Trophoblast cell (in vitro differentiated cells and primary cell): ENCODE data around the gene PAQR8.

ENCODE experiments used
- DNase-seq, 2 donors: peaks; one replicate each; pipeline ENCODE4 v3.0.0-alpha.2; 2016
- H2AFZ ChIP-seq: 2 replicates; pipeline ENCODE4 v1.6.1; 2013; ENCODE audit warnings: low read length, moderate library complexity, mild to moderate bottlenecking; ENCODE audit not compliant: insufficient read depth, poor library complexity
- H2AK5ac ChIP-seq: 2 replicates; pipeline ENCODE4 v1.6.1; 2013; ENCODE audit warnings: mild to moderate bottlenecking, low read length
- H2BK120ac ChIP-seq: 2 replicates; pipeline ENCODE4 v1.6.1; 2013; ENCODE audit warnings: low read length, mild to moderate bottlenecking, moderate library complexity; ENCODE audit not compliant: insufficient read depth, poor library complexity
- H2BK12ac ChIP-seq: 2 replicates; pipeline ENCODE4 v1.6.1; 2013; ENCODE audit warnings: mild to moderate bottlenecking, low read length, moderate library complexity
- H2BK5ac ChIP-seq: 2 replicates; pipeline ENCODE4 v1.6.1; 2013; ENCODE audit warnings: low read length, low read depth, moderate library complexity, mild to moderate bottlenecking; ENCODE audit not compliant: poor library complexity
- H3K14ac ChIP-seq: 2 replicates; pipeline ENCODE4 v1.6.1; 2013; ENCODE audit warnings: mild to moderate bottlenecking, low read length
- H3K18ac ChIP-seq: 2 replicates; pipeline ENCODE4 v1.6.1; 2013; ENCODE audit warnings: mild to moderate bottlenecking, low read length
- H3K23ac ChIP-seq: 2 replicates; pipeline ENCODE4 v1.6.1; 2013; ENCODE audit warnings: low read length
- H3K27ac ChIP-seq: 2 replicates; pipeline ENCODE4 v1.5.1; 2013; ENCODE audit warnings: low read depth, mild to moderate bottlenecking, inconsistent platforms, low read length, moderate library complexity
- H3K27me3 ChIP-seq: 2 replicates; pipeline ENCODE4 v1.6.1; 2013; ENCODE audit warnings: inconsistent platforms, mild to moderate bottlenecking, low read length, moderate library complexity; ENCODE audit not compliant: insufficient read depth
- H3K36me3 ChIP-seq, 2 experiments: 1 replicate in 1 of 2; 2 replicates in 1 of 2; pipeline ENCODE4 v1.6.1; 2013; ENCODE audit warnings: low read length in 2 of 2, mild to moderate bottlenecking in 2 of 2, moderate library complexity in 1 of 2; ENCODE audit not compliant: insufficient read depth in 2 of 2, control insufficient read depth in 1 of 2
- H3K4ac ChIP-seq: 2 replicates; pipeline ENCODE4 v1.6.1; 2013; ENCODE audit warnings: low read depth, mild to moderate bottlenecking, low read length, moderate library complexity
- H3K4me1 ChIP-seq, 2 experiments: 1 replicate in 1 of 2; 2 replicates in 1 of 2; pipeline ENCODE4 v1.6.1; 2013; ENCODE audit warnings: low read length in 2 of 2, mild to moderate bottlenecking in 2 of 2, moderate library complexity in 1 of 2; ENCODE audit not compliant: insufficient read depth in 2 of 2, control insufficient read depth in 1 of 2
- H3K4me2 ChIP-seq: 2 replicates; pipeline ENCODE4 v1.6.1; 2013; ENCODE audit warnings: inconsistent platforms, mild to moderate bottlenecking, low read length, moderate library complexity
- H3K4me3 ChIP-seq: 2 replicates; pipeline ENCODE4 v1.5.1; 2013; ENCODE audit warnings: mild to moderate bottlenecking, low read depth, low read length, inconsistent platforms
- H3K79me1 ChIP-seq: one replicate; pipeline ENCODE4 v1.6.1; 2013; ENCODE audit warnings: low read length
- H3K79me2 ChIP-seq: 2 replicates; pipeline ENCODE4 v1.6.1; 2013; ENCODE audit warnings: low read length, mild to moderate bottlenecking; ENCODE audit not compliant: control insufficient read depth, insufficient read depth, poor library complexity
- H3K9ac ChIP-seq: 2 replicates; pipeline ENCODE4 v1.6.1; 2013; ENCODE audit warnings: mild to moderate bottlenecking, low read length
- H3K9me3 ChIP-seq: 2 replicates; pipeline ENCODE4 v1.6.1; 2013; ENCODE audit warnings: low read depth, mild to moderate bottlenecking, control low read depth, inconsistent platforms, low read length; ENCODE audit not compliant: insufficient read depth
- H4K12ac ChIP-seq: 2 replicates; pipeline ENCODE4 v1.6.1; 2013; ENCODE audit warnings: low read depth, mild to moderate bottlenecking, low read length, moderate library complexity
- H4K8ac ChIP-seq: 2 replicates; pipeline ENCODE4 v1.6.1; 2013; ENCODE audit warnings: low read depth, mild to moderate bottlenecking, low read length, moderate library complexity
- H4K91ac ChIP-seq: one replicate; pipeline ENCODE4 v1.6.1; 2013; ENCODE audit warnings: low read depth, mild to moderate bottlenecking, low read length, moderate library complexity
- WGBS: extraction: QIAGEN DNeasy Blood & Tissue Kit; methylation state at CpG from one replicate; pipeline ENCODE4 v1.1.7; 2013; ENCODE audit warnings: missing lambda C conversion rate; ENCODE audit not compliant: insufficient read length, insufficient coverage; ENCODE audit errors: extremely low coverage; 5-methylcytosine and 5-hydroxymethylcytosine counted together

Gene PAQR8

DNA sequence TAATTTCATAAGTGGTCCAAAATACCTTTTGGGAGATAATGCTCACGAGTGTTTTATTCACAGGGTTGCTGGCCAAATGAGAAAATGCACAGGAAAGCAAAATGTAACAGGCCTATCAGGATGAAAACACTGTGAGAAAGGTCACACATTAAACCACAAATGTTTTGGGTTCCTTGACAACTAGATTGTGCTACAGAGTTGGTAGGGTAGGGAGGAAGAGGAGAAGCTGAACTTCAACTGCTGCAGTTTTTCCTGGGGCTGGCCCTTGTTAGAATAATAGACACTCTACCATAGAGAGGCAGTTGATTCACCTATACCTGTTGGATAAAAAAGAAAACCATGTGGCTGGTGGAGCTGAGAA, 28.1 kb upstream of the PAQR8 start:
- DNase-seq = no peak
- Histone ChIP-seq H2AFZ (no peak overlapping the region), H3K9ac (no peak overlapping the region), H4K8ac (no peak overlapping the region), H3K4ac (no peak overlapping the region), H2BK120ac (no peak overlapping the region), H3K4me3 (no peak overlapping the region), H4K12ac (no peak overlapping the region), H2AK5ac (no peak overlapping the region), H2BK5ac (no peak overlapping the region), H3K4me1 (peaks cover 7 to 14% of the 10 kb centered on the region in 2 experiments), H3K79me1 (peaks cover 3% of the 10 kb centered on the region), H3K23ac (no peak overlapping the region), H3K79me2 (no peaks in the 10 kb centered on the region), H2BK12ac (no peak overlapping the region), H3K14ac (no peak overlapping the region), H3K27ac (no peak overlapping the region), H3K9me3 (no peaks in the 10 kb centered on the region), H3K27me3 (no peaks in the 10 kb centered on the region), H3K18ac (no peak overlapping the region), H3K36me3 (no peaks in the 10 kb centered on the region), H4K91ac (no peak overlapping the region), H3K4me2 (peak overlapping the region; percentile 25)
- WGBS = no CpG with 5 or more reads among the region's 1 CpG

DNA sequence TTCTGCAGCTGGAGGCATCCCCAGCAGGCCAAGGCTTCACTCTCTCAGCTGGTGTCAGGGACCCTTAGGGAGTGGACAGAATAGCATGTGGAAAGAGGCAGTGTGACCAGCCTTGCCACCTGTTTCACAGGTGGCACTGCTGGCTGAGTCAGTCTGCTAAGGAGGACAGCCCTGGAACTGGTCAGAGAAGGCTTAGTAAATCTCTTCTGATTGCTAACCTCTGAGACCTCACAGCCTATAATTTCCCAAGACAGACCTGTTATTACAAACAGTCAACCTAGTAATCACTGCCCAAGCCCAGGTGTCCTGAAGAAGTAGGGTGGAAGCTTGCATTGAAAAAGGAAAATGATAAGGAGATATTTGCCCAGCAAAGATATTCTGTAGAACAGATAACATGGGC, 26.4 kb upstream of the PAQR8 start:
- H2AFZ ChIP-seq = no peak overlapping the region
- peaks cover 7 to 16% of the 10 kb centered on the region in 2 experiments for H3K4me1 ChIP-seq
- no peak overlapping the region for H3K14ac ChIP-seq
- no peak overlapping the region for H3K4me2 ChIP-seq
- H4K91ac ChIP-seq = no peak overlapping the region
- no peaks in the 10 kb centered on the region for H3K79me2 ChIP-seq
- H3K4ac ChIP-seq = no peak overlapping the region
- no peaks in the 10 kb centered on the region for H3K36me3 ChIP-seq
- no peak overlapping the region for H2AK5ac ChIP-seq
- H4K12ac ChIP-seq = no peak overlapping the region
- no peak overlapping the region for H2BK120ac ChIP-seq
- no peaks in the 10 kb centered on the region for H3K27me3 ChIP-seq
- H2BK5ac ChIP-seq = no peak overlapping the region
- H2BK12ac ChIP-seq = no peak overlapping the region
- H3K9ac ChIP-seq = no peak overlapping the region
- DNase-seq = peak in 1 of 2 donors; percentile 11
- H3K18ac ChIP-seq = no peak overlapping the region
- H3K23ac ChIP-seq = no peak overlapping the region
- H3K4me3 ChIP-seq = no peak overlapping the region
- no peak overlapping the region for H3K27ac ChIP-seq
- no peaks in the 10 kb centered on the region for H3K9me3 ChIP-seq
- H4K8ac ChIP-seq = no peak overlapping the region
- H3K79me1 ChIP-seq = peaks cover 5% of the 10 kb centered on the region

DNA sequence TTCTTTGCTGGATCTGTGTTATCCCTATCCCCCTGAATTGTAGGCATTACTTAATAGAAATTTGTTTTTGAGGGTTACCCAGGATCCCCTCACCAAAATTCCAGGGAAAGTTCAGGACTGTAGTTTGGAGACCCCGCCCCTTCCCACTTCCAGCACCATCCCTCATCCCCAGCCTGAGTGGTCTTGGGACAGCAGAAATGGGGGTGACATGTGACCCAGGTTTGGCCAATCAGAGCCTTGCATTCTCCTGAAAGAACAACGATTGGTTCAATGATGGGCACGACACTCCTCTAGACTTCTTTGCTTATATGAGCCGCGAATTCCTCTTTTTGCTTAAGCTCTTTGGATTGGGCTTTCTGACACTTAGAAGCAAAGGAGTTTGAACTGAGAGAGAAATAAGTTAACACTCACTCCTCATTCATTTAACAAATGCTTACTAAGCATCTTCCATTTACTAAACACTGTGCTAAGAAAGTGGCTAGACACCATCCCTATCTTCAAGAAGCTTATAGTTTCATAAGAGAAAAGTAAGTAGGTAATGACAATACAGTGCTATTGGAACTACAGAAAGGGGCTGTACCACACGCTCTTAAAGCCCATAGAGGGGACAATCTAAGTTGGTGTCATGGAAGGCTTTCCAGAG, 24.9 kb upstream of the PAQR8 start:
- H4K91ac ChIP-seq = no peak overlapping the region
- H2BK12ac ChIP-seq = no peak overlapping the region
- H3K27ac ChIP-seq = no peak overlapping the region
- no peaks in the 10 kb centered on the region for H3K27me3 ChIP-seq
- H2BK120ac ChIP-seq = no peak overlapping the region
- H3K4me3 ChIP-seq = no peak overlapping the region
- no peak overlapping the region for H3K4ac ChIP-seq
- no peaks in the 10 kb centered on the region for H3K9me3 ChIP-seq
- H3K23ac ChIP-seq = no peak overlapping the region
- no CpG with 5 or more reads among the region's 6 CpGs for WGBS
- H3K36me3 ChIP-seq = no peaks in the 10 kb centered on the region
- H3K79me1 ChIP-seq = peaks cover 7% of the 10 kb centered on the region
- H3K4me1 ChIP-seq = peaks cover 7 to 14% of the 10 kb centered on the region in 2 experiments
- H2AK5ac ChIP-seq = no peak overlapping the region
- H4K8ac ChIP-seq = no peak overlapping the region
- no peak overlapping the region for H2BK5ac ChIP-seq
- no peak overlapping the region for H2AFZ ChIP-seq
- no peak overlapping the region for H3K18ac ChIP-seq
- H3K9ac ChIP-seq = no peak overlapping the region
- no peak for DNase-seq
- H3K79me2 ChIP-seq = no peaks in the 10 kb centered on the region
- H3K14ac ChIP-seq = no peak overlapping the region
- H4K12ac ChIP-seq = no peak overlapping the region
- H3K4me2 ChIP-seq = no peak overlapping the region

DNA sequence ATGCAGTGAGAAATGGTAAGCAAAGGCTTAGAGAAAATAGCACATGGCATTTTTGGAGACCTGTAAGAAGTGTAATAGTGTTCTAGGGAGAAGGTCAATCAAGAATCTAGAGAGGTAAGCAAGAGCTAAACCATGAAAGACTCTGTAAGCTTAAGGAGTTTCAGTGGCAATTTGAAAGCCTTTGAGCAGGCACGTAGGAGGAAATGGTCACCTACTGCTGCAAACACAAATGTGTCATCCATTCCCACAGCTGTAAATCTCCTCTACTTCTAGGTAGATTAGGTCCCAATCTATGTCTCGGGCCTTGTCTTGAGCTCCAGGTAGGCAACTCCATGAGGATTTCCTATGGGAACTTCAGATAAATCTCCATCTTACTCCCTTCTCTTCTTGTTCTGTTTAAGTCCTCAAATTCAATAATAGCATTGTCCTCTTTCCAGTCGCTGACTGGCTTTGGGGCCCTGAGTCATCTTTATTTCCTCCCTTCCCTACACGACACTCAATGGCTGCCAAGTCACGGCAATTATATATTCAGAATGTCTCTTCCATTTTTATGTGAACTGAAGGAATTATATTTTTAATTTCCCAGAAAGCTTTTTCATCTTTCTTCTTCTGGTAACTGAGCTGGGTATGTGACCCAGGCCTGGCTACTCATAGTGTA, 24.2 kb upstream of the PAQR8 start:
- Histone ChIP-seq H3K79me2 (no peaks in the 10 kb centered on the region), H2BK5ac (peak overlapping the region; percentile 48), H3K4ac (no peak overlapping the region), H3K14ac (no peak overlapping the region), H3K9ac (no peak overlapping the region), H2AFZ (no peak overlapping the region), H3K4me2 (no peak overlapping the region), H2BK120ac (peak overlapping the region; percentile 37), H2BK12ac (peak overlapping the region; percentile 93), H3K4me3 (no peak overlapping the region), H4K8ac (peak overlapping the region; percentile 51), H3K18ac (no peak overlapping the region), H3K23ac (no peak overlapping the region), H4K12ac (no peak overlapping the region), H4K91ac (peak overlapping the region; percentile 8), H3K27ac (no peak overlapping the region), H3K27me3 (no peaks in the 10 kb centered on the region), H3K9me3 (no peaks in the 10 kb centered on the region), H2AK5ac (no peak overlapping the region), H3K4me1 (peaks cover 7 to 13% of the 10 kb centered on the region in 2 experiments), H3K36me3 (no peaks in the 10 kb centered on the region), H3K79me1 (peaks cover 10% of the 10 kb centered on the region)
- DNase-seq = no peak
- no CpG with 5 or more reads among the region's 5 CpGs for WGBS
